HG03460 (cell line): ENCODE measurements around the gene MAPK11.
A peak's percentile ranks its signal among the peaks of the same experiment; 100 is the strongest.

Source experiments
- ATAC-seq: cut with Tn5 transposase; IDR thresholded peaks from one replicate; pipeline ENCODE4 v1.9.1; 2021; ENCODE audit not compliant: unreplicated experiment

Gene MAPK11

DNA sequence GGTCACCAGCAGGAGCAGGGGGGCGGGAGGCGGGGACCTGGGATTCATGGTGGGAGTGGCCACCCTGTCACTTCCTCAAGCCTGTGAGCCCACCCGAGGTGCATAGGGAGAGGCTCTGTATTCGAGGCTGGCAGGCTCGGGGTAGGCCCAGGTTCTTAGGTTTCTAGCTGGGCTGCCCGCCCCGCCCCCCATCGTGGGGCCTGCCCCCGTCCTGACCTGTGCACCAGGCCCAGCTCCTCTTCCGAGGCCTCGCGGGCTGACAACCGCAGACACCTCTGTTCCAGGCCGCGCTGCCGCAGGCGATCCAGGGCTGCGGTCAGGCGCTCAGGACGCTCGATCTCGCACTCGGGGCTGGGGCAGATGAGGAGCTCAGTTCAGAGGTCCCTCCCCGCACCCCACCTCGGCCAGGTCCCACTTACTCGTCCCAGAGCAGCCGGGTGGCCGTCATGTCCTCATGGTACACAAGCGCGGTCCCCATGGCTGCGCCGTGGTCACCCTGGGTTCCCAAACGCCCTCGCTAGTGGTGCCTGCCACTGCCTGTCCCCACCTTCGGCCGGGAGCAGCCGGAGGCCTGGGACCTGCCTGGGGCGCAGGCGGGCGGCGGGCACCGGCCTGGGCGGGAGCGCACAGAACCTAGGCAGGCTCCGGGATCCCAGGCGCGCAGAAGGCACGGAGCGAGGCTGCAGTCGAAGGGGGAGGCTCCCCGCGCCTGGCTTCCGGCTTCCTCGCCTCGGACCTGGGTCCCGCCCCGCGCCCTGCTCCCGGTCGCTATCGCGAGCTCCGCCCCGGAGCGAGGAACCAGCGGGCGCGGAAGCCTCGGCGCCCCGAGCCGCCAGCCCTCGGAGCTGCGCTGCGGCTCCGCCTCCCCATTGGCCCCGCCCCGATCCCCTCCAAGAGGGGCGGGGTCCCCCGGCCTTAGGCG lies 19.4 kb downstream of the MAPK11 start, which contains the start of gene HDAC10:
Gene HDAC10, minus strand, starts transcription at position 711 of the 922 bp plus-strand sequence. Its CDS starts 233 bp downstream, at position 478.
- peak; percentile 56 for ATAC-seq

DNA sequence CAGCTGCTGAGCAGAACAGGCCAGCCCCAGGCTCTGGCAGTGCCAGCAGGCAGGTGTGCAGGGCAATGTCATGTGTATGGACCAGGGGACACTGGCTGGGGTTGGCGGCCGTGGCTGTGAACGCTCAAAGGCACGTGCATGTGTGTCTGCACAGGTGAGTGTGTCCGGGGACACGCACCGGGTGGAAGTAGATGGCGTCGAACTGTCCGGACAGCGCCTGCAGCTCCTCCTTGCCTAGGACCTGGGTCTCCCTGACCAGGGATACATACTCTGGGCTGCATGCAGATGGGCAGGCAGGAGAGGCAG lies 20.0 kb downstream of the MAPK11 start:
- no peak for ATAC-seq

DNA sequence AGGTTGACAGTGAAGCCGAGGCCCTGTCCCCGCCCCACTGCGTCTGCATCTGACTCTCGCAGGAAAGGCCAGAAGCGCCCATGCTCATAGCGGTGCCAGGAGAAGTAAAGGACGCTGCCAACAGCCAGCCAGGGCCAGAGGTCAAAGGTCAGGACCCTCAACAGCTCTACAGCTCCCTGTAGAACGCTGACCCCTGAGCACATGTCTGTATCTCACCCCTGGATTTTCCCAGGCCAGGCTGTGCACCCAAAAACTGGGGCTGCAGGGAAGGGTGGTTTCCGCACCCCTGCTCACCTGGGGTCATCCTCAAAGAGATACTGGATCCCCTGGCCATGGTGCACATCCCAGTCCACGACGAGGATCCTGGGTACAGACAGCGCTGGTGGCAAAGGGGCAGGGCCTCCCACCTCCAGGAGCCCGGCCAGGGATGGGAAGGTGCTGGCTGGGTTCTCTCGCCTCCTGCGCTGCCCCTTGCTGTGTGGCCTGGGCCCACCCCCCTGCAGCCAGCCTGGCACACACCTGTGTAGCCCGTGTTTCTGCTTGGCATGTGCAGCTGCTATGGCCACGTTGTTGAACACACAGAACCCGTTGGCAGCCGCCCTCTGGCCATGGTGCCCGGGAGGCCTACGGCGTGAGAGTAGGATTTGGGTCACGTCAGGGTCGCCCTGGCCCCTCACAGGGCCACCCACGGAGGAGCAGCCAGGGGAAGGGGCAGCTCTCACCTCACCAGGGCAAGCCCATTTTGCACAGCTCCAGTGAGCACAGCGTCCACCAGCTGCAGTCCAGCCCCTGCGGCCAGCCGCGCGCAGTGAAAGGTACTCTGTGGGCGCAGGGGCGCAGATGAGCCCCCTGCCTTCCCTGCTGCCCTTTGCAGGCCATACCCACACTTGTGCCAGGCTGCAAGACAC lies 20.6 kb downstream of the MAPK11 start:
- no peak for ATAC-seq

DNA sequence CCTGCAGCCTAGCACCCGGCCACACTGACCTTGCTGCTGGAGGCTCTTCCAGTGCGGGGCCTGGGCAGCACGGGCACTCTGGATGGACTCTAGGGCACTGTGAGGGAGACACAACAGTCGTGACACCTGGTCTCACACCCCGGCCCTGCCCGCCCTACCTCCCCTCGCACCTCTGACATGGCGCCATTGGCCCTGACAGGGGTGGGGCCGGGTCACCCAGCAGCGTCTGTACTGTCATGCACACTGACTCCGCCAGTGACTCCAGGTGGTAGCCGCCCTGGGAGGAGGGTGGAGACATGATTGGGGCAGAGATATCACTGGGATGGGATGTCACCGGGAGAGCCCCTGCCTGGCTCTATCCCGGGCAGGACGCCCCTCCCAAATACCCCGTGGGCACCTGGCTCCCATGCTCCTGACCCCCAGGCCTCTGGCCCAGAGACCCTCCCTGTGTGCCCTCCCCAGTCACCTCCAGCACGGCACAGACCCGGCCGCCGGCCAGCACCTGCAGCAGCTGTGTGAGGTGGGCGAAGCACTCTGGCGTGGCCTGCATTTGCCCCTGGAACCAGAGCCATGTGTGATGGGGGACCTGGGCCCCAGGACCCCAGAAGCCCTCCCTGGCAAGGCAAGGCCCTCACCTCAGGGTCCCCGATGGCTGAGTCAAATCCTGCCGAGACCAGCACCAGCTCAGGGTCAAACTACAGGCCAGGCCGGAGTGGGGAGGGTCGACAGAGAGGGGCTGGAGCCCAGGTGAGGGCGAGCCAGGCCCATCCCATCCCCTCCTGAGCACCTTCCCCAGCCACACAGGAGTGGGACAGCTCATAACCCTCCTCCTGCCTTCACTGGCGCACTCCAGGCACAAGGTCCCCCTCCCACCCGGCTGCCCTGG lies 21.7 kb downstream of the MAPK11 start:
- ATAC-seq: no peak

DNA sequence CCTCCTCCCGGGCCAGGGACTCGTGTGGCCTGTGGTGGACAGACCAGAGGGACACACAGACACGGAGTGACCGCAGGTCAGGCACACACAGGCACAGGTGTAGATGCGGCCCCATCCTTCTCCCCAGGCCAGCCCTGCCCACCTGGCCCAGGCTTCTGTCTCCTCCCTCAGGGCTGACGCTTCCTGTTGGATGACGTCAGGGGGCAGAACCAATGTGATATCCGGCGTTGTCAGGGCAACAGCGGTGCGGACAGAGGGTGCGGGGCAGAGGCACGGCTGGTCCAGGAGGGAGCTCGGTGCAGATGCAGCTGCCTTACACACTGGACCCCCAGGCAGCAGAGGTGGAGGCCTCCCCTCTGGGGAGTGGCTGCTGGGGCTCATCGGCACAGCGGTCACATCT lies 22.4 kb downstream of the MAPK11 start:
- no peak for ATAC-seq

DNA sequence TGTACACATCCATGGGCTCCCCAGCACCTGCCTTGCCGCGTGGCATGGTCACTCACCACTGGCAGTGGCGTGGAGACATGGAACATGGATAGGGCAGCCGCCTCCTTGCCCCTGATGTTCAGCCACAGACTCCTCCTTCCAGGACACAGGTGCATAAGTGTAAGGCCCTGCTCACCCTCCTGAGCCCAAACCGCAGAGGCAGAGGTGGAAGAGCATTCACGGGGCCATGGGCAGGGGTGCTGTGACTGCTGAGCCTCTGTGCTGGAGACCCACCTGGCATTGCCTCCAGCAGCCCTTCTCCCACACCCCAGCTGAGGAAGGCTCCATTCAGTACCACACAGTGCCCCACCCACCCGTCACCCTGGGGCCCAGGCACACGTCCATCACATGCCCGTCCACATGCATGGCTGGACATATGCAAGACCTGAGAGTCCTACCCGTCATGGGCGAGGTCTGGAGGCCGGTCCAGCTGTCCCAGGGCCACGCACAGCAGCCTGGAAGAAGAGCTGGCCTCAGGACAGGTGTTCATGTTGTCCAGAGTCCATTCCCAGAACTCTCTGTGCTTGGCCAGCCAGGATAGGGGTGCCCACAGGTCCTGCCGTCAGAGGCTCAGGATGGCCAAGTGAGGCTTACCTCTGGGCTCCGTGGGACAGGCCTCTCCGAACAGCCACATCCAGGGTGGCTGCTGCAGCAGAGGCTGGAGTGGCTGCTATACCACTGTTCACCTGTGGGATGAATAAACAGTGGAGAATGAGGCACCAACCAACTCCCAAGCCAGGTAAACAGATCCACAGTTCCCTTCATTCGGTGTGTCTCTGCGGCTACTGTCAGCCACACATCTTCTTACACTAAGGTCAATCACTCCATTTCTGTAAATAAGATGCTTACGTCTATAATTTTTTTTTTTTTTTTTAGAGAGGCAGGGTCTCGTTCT lies 23.7 kb downstream of the MAPK11 start:
- no peak for ATAC-seq

DNA sequence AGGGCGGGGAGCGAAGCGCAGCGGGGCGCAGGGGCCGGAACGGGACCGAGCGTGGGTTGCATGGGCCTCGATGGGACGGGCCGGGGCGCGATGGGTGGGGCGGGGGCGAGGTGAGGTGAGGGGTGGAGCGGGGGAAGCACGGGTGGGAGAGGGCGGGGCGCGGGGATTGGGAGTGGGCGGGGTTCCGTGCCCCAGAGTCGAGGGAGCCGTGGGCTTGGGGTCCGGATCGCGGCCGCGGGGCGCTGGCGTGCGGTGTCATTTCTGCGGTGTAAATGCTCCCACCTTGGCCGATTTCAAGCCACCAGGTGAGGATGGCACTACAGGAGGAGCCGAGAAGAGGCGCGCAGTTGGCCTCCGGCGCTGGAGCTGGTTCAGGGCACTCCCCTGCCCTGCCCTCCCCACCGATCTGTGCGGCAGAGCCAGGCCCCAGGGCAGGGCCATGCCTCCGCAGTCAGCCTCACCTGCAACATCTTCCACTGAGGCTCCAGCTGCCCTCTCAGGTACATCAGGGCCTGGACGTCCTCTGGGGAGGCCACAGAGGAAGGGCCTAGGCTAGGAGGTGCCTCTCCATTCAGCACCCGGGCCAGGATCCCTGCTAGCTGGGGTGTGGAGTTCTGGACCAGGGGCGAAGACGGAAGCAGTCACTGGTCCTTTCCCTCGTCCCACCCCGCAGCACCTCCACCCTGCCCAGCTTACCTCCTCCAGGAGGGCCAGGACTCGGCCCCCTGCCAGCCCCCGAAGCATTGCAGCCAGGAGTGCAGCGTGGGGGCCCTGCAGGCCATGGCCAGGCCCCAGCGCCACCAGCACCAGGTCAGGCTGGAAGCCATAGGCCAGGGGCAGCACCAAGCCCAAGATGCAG lies 24.7 kb downstream of the MAPK11 start:
- ATAC-seq: no peak

DNA sequence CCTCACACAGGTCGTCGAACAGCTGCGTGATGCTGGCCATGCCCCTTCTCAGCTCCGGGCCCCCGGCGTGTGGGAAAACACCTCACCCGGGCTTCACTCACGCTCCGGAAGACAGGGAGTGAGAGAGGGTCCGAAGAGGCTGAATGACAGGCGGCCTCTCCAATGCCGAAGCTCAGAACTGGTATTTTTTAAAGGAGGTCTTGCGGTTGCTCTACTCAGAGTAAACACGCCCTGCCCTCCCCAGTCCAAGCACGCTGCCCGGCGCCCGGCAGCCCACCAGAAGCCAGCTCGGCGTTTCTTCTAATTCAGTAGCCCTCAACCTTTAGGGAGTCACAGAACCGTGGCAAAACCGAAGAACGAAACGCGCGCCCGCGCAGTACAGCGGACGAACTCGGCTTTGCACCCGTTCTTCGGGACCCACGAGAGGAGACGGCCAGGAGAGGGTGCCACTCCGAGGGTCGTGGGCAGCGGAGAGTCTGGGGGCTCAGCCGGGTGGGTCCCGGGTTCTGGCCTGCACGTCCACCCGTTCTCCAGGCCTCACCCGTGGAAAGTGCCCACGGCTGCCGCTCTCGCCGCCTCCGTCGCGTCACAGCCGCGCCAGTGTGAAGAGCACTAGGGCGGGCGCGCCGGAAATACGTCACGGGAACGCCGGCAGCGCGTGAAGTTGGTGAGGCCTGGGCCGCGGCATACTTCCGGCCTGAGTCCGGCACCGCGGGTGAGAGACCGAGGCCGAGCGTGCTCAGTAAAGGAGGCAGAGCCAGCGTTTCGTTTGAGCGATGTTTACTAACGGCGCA lies 25.6 kb downstream of the MAPK11 start, which contains the start of gene TUBGCP6:
Gene TUBGCP6, minus strand, starts transcription at position 604 of the 794 bp plus-strand sequence. Its CDS starts 564 bp downstream, at position 40.
- ATAC-seq: peak; percentile 72

DNA sequence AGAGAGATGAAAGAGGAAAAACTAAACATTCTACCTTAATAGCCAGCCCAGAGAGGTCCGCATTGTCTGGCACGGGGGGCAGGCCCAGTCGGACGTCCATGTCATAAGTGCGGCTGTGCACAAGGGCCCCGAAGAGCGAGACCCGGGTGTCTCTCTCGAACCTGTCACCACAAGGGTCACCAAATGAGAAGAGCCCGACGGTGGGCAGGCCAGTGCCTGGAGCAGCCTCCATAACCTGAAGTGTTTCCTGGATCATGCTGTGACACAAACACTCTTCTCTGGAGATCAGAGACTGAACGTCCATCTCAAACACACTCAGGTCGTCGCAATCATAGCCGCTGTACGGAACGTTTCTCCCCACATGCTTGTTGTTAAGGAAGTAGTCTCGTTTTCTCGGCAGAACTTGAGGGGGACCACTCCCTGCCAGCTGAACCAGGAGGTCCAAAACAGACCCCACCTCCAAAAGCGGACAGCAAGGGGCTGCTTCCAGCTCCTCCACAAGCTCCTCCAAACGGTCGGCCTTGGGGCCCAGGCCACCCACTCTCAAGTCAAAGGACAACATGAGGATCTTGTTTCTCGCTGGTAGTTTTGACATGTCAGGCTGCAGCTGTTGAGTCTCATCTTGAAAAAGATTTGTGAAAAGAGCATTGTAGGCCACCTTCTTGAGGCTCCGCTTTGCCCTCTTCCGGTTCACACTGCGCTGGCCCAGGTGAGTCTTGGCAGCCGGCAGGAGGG lies 26.3 kb downstream of the MAPK11 start:
- ATAC-seq: no peak

DNA sequence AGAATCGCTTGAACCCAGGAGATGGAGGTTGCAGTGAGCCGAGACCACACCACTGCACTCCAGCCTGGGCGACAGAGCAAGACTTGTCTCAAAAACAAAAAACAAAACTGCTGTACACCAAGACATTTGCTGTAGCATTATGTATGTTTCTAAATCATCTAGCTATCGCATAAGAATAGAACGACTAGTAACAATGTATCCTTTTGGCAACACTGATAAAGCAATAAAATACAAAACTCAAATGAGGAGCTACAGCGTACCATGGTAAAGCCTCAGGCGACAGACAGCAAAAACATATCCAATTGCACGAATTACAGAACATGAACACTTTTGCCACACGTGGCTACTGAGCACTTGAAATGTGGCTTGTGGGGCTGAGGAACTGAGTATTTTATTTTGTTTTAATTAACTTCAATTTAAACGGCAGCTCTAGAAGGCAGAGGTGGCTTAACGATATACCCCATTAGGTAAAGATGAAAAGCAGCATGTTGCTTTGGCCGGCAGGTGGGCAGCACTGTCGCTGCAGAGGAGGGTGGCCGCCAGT lies 27.7 kb downstream of the MAPK11 start:
- no peak for ATAC-seq

DNA sequence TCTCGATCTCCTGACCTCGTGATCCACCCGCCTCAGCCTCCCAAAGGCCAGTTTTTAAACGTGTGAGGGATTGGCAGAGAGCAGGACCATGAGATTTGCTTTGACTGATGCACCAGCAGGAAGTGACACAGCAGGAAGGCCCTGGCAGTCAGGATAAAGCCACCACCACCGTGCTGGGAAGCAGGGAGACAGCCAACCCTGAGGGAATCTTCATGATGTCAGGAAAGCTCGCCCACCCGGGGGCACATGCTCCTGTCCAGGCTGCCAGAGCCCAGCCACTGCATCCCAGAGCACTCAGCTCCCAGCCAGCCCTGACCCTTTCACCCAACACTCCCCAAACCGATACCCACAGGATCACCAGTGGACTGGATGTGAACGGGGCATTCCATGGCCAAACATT lies 31.4 kb downstream of the MAPK11 start:
- no peak for ATAC-seq

DNA sequence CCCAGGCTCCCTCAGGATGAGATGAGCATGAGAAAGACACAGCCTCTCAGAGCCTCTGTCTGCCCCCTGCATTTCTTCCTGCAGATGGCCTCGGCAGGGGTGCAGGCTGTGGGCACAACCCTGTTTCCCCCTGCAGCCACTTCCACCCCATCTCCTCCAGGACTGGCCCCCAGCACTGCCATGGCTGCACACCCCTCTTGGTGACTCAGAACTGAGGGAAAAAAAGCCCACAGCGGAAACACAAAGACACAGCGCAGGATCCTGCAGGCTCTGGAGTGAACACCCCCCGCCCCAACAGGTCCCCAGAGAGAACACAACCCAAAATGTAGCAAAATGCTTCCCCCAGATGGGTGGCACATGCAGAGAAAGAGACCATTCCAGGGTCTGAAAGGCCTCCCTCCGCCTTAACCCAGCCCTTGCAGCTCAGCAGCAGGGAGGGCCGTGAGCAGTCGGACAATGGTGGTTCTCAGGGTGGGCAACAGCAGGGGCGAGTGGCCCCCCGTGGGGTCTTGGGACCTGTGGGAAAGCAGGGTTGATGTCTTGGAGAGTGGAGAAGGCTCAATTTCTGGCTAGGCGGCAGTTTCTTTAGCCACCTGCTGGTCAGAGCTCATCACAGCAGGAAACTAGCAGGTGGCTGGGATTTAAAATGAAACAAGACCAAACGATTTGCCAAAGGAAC lies 33.3 kb downstream of the MAPK11 start:
- ATAC-seq: no peak

DNA sequence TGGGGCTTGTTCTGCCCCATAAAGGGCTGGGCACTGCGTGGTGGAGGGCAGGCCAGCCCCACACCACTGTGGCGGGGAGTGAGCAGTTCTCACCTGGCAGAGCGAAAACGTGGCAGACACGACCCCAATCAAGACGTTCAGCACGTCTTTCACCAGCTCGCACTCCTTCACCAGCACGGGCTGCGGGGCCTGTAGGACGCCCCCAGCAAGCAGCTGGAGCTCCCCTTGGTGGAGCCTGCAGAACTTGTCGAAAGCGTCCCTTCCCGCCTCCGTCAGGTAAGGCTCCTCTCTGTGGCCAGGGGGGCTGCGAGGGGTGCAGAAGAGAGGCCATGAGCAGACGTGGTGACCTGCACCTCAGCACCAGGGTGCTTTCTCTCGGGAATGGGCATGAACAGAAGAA lies 37.0 kb downstream of the MAPK11 start:
- no peak for ATAC-seq

DNA sequence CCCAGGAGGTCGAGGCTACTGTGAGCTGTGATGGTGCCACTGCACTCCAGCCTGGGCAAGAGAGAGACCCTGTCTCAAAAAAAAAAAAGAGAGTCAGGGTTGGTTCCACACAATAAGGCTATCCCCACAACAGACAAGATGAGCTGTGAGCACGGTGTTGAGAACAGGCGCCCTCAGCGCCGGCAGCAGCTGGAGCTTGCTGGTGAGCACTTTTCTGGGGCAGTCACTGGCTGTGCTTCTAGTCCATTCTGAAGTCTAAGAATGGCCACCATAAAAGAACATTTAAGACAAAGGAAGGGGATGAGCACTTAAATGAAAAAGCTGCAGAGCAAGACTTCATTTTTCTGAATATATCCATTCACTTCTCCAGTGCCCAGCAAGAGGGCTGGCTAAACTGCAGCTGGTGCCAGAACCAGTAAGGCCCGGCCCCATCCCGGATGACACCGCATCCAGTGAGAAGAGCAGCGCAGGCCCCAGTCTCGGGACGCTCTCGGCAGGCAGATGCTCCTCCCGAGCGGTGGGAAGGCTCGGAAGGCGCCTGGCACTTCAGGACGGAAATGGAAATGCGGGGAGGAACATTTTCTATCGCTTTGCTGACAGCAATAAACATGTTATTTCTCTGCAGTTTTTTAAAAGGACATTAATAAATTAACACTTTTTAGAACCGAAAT lies 37.6 kb downstream of the MAPK11 start:
- ATAC-seq: no peak

DNA sequence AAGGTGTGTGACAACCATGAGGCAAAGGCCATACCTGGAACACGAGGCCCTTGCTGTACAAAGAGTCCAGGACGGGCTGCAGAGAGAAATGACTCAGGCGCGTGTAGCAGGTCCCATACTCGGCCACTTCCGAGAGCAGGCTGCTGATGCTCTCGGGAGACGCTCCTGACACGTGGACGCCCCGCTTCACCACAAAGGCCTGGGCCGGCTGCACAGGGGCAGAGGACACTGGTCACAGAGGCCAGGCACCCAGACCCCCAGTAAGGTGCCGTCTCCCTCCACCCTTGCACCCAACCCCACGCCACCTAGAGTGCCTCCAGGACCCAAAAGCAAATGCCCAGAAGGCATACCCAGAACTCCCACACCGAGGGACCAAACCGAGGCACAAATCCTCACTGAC lies 40.8 kb downstream of the MAPK11 start:
- ATAC-seq: no peak

DNA sequence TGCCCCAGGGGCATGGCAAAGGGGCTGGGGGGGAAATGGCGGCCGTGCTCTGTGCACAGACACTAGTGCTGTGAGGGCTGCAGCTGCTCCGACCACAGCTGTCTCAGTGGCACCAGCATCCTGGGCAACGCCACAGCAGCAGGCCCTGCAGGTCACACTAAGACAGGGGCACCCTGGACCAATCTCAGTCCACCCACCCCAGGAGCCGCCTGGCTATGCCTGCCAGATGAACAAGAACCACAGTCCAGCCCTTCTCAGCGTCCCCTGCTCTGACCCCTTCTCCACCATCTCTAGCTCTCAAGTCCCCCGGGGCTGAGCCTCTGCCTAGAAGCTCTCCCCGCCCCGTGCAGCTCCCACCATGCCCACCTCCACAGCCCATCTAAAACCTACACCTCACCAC lies 41.8 kb downstream of the MAPK11 start:
- no peak for ATAC-seq
